Heart left ventricle (tissue), 16 donors: Measurements from ENCODE around the gene CDH23. TPM values are rescaled to one million over a fixed set of nuclear protein-coding genes. Genes with fewer than 3 reads are reported as not detected.

ENCODE experiments used
- ATAC-seq, 4 donors: fragments of 200-7000 bp; cut with Tn5 transposase; one replicate each; pipeline ENCODE4 v1.9.1; 2020 to 2022; ENCODE audit warnings: moderate library complexity in 4 of 4, mild to moderate bottlenecking in 3 of 4, moderate number of reproducible peaks in 1 of 4
- DNase-seq, 5 donors: peaks; one replicate each; pipeline ENCODE4 v3.0.0-alpha.2; 2020
- H3K27ac ChIP-seq, 12 donors: fragments of 200-600 bp; sonication (generic) in 4 of 12; one replicate each; pipeline versions ENCODE4 v1.5.0 to v1.8.0; 2016 to 2022; ENCODE audit warnings: mild to moderate bottlenecking in 2 of 12
- H3K27me3 ChIP-seq, 9 donors: fragments of 200-600 bp; sonication (generic) in 2 of 9; one replicate each; pipeline versions ENCODE4 v1.5.1 to v1.8.0; 2016 to 2022; ENCODE audit warnings: mild to moderate bottlenecking in 3 of 9
- H3K36me3 ChIP-seq, 9 donors: fragments of 200-600 bp; sonication (generic) in 2 of 9; one replicate each; pipeline versions ENCODE4 v1.5.0 to v1.8.0; 2018 to 2022; ENCODE audit warnings: mild to moderate bottlenecking in 2 of 9
- H3K4me1 ChIP-seq, 12 donors: fragments of 200-600 bp; sonication (generic) in 4 of 12; one replicate each; pipeline versions ENCODE4 v1.5.0 to v1.8.0; 2016 to 2022; ENCODE audit warnings: mild to moderate bottlenecking in 3 of 12
- H3K4me3 ChIP-seq, 12 donors: fragments of 200-600 bp; sonication (generic) in 4 of 12; one replicate each; pipeline versions ENCODE4 v1.5.0 to v1.8.0; 2017 to 2022; ENCODE audit warnings: mild to moderate bottlenecking in 9 of 12, moderate library complexity in 4 of 12
- H3K9me3 ChIP-seq, 12 donors: fragments of 200-600 bp; sonication (generic) in 4 of 12; one replicate each; pipeline versions ENCODE4 v1.5.0 to v1.8.0; 2016 to 2022; ENCODE audit warnings: mild to moderate bottlenecking in 1 of 12
- POLR2A ChIP-seq, 2 donors: fragments of 450-650 bp; IDR thresholded peaks; one replicate each; pipeline ENCODE4 v1.6.1; 2017; ENCODE audit warnings: antibody characterized with exemption in 2 of 2, mild to moderate bottlenecking in 2 of 2, moderate library complexity in 2 of 2
- WGBS, 4 donors: extraction: QIAGEN DNeasy Blood & Tissue Kit in 2 of 4; methylation state at CpG; one replicate each; pipeline versions ENCODE4 v1.1.5 to v1.1.7; 2013 to 2018; 5-methylcytosine and 5-hydroxymethylcytosine counted together
- intact Hi-C, 10 donors: fragments of 100-400 bp; cut with DNase I; formaldehyde crosslinking; loops; one replicate each; pipeline versions ENCODE4 v1.11.1 to v1.14.2; 2022
- polyA plus RNA-seq, 2 donors: library from polyadenylated mRNA; stranded (reverse); fragments of 200-250 nt; gene quantifications; one replicate each; pipeline ENCODE4 v1.2.3, GENCODE V29; 2013
- total RNA-seq, 9 donors: library from RNA; depleted of rRNA in 2 of 9; stranded (reverse); fragments of >200 nt in 2 of 9; fragmentation: NEBNext Ultra II Directional in 3 of 9; extraction: Animal tissue kit (Norgen Biotek cat#: 25700) in 3 of 9; gene quantifications; one replicate each; pipeline versions ENCODE4 v1.1.0 to v1.2.4, GENCODE V29; 2016 to 2023
- TF ChIP-seq, protein P1 (sequence below), 12 donors: fragments of 200-600 bp; sonication (generic) in 4 of 12; IDR thresholded peaks; one replicate each; pipeline versions ENCODE4 v1.5.0 to v1.8.0; 2018 to 2022; ENCODE audit warnings: antibody characterized with exemption in 12 of 12, mild to moderate bottlenecking in 5 of 12
- donor health status: ischemic (EF 13 %, LVEDD 7.1; RV severe dilation, severe dysfunction).
- donor health status: healthy with polysubstance abuse.
- donor health status: DM: no; HTN: yes; CAD: no.
- donor health status: DM: no; HTN: no; CAD: no.
- donor health status: ischemic (EF 25% LVEDD 6.9; RV normal size, moderate dysfunction).
- donor health status: ischemic (EF 25% LVEDD 5.7; RV mildly dilated, moderate dysfunction).
- donor health status: healthy.
- donor health status: DM: yes; HTN: yes; CAD: no.
- donor health status: ischemic (EF 35%, LVEDD 5.7; RV mildly dilated, moderate dysfunction).
- donor health status: nonischemic (EF 11% LVEDD 7.7; RV severe dilation, severe dysfunction).
- donor health status: DM: yes; HTN: yes; CAD: no.
- donor health status: PGD.
- donor health status: ischemic (EF 29% LVEDD 5.4; RV normal size, mild dysfunction).
- donor health status: nonischemic (EF 23%, LVEDD 6.1; RV moderate dilation, normal function).

The CDH23 gene
- total and polyA plus RNA-seq, 11 donors: 1.2 to 8.6 (median 3.9) TPM

DNA sequence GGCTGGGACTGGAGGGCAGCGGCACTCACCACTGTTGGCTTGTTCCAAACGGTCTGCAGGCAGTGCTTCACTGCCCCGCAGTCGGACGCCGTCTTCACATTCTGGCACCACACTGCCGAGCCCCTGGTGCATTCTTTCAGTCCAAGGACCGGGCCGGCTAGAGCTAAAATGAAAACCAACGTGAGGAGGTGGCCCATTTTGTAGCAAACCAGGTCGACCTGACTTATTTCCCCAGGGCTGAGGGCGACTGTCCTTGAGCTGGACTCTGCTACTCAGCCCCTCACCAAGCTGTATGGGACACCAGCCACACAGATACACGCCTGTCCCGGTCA, 437.6 kb downstream of the CDH23 start:
- Histone ChIP-seq H3K4me3 (no peak overlapping the region), H3K27me3 (no peaks in the 10 kb centered on the region), H3K36me3 (peaks cover 0 to 60% (median 47%) of the 10 kb centered on the region in 9 donors), H3K9me3 (no peaks in the 10 kb centered on the region), H3K27ac (peak overlapping the region in 2 of 12 donors; percentile 13 to 79), H3K4me1 (peaks cover 20 to 98% (median 66%) of the 10 kb centered on the region in 12 donors)
- peak in 1 of 5 donors; percentile 14 for DNase-seq
- no peak for TF ChIP-seq POLR2A (IDR thresholded peaks at IDR 0.05)
- TF ChIP-seq, protein P1, sequence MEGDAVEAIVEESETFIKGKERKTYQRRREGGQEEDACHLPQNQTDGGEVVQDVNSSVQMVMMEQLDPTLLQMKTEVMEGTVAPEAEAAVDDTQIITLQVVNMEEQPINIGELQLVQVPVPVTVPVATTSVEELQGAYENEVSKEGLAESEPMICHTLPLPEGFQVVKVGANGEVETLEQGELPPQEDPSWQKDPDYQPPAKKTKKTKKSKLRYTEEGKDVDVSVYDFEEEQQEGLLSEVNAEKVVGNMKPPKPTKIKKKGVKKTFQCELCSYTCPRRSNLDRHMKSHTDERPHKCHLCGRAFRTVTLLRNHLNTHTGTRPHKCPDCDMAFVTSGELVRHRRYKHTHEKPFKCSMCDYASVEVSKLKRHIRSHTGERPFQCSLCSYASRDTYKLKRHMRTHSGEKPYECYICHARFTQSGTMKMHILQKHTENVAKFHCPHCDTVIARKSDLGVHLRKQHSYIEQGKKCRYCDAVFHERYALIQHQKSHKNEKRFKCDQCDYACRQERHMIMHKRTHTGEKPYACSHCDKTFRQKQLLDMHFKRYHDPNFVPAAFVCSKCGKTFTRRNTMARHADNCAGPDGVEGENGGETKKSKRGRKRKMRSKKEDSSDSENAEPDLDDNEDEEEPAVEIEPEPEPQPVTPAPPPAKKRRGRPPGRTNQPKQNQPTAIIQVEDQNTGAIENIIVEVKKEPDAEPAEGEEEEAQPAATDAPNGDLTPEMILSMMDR (IDR thresholded peaks at IDR 0.05): no peak
- ATAC-seq: no peak
- intact Hi-C loops: loop anchor here in 6 of 10 donors (10.0 kb wide), 2 partner anchors 50 to 60 kb away; no protein-coding TSS in a partner anchor
- 78 to 92% (median 86%) methylated on average over 14 of the region's 14 CpGs for WGBS, 4 donors

DNA sequence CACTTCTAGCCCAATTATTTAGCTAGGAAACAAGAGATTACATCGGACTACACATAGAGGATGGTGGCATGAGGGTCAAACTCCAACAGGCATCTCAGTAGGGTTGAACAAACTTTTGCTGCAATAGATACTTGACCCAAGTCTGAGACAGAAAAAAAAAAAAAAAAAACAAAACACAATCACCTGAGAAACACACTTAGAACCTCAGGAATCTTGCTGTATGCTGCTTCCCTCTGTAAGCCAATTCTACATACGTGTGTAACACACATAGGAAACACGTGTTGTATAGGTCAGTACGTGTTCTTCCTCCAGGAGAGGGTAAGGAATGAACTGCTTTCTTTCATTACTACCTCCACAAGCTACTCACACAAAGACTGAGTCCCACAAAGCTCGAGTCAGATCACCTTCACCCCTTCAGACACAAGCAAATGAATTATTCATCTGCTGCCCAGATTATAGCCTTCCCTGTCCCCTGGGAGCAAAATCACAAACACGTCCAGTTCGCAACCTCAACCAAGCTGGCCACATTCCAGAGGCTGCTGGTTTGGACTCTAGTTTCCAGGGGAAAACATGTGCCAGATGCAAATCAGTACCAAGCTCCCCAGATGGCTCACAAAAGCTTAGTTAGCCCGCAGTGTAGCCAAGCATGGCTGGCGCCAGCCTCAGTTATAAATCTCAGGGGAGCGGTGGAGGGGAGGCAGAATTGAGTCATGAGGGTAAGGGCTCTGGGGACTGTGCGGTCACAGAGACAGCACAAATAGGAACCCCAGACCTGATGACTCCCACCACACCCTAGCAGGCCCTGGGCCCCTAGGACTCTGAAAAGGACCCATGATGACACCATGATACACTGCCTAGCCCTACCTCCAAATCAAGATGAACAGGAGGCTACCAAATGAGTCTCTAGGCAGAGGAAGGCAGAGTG, 439.2 kb downstream of the CDH23 start:
- peaks cover 0 to 44% (median 31%) of the 10 kb centered on the region in 9 donors for H3K36me3 ChIP-seq
- H3K27me3 ChIP-seq: no peaks in the 10 kb centered on the region
- peak overlapping the region in 2 of 12 donors; percentile 1 to 28 for H3K4me3 ChIP-seq
- H3K4me1 ChIP-seq: peaks cover 30 to 98% (median 82%) of the 10 kb centered on the region in 12 donors
- intact Hi-C loops: loop anchor here (5.0 to 10.0 kb wide), 5 partner anchors 49 to 61 kb away; no protein-coding TSS in a partner anchor
- peak; percentile 20 to 60 (median 52) for ATAC-seq
- TF ChIP-seq, protein P1 (IDR thresholded peaks at IDR 0.05): no peak
- TF ChIP-seq POLR2A (IDR thresholded peaks at IDR 0.05): no peak
- no peaks in the 10 kb centered on the region for H3K9me3 ChIP-seq
- peak; percentile 65 to 85 (median 81) for DNase-seq
- 18 to 37% (median 24%) methylated on average over 11 of the region's 11 CpGs for WGBS, 4 donors
- peak overlapping the region; percentile 61 to 89 (median 78) for H3K27ac ChIP-seq

DNA sequence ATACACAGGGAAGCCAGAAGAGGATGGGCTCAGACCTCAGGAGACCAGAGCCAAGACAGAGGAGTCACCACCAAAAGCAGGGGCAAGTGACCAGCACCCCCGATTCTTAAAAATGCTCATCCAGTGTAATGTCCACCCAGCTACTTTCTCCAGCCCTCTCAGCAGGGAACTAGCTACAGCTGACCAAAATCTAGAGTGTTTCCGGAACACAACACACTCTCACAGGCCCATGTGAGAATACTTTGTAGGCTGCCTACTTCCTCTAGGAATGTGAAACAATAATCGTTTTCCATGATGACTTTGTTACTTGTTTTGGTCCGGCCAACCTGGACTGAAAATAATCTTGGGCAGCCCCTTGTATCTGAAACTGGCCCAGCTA, 439.9 kb downstream of the CDH23 start:
- 16 to 47% (median 23%) methylated on average over 4 of the region's 4 CpGs for WGBS, 4 donors
- intact Hi-C loops: loop anchor here (5.0 to 10.0 kb wide), 5 partner anchors 48 to 61 kb away; no protein-coding TSS in a partner anchor
- H3K9me3 ChIP-seq: no peaks in the 10 kb centered on the region
- peaks cover 0 to 37% (median 24%) of the 10 kb centered on the region in 9 donors for H3K36me3 ChIP-seq
- H3K4me3 ChIP-seq: peak overlapping the region in 2 of 12 donors; percentile 1 to 28
- TF ChIP-seq, protein P1 (IDR thresholded peaks at IDR 0.05): no peak
- no peak for TF ChIP-seq POLR2A (IDR thresholded peaks at IDR 0.05)
- ATAC-seq (peak in 3 of 4 donors; percentile 50 to 75 (median 54)), DNase-seq (peak in 1 of 5 donors; percentile 24)
- peaks cover 32 to 100% (median 89%) of the 10 kb centered on the region in 12 donors for H3K4me1 ChIP-seq
- H3K27me3 ChIP-seq: no peaks in the 10 kb centered on the region
- peak overlapping the region; percentile 61 to 89 (median 78) for H3K27ac ChIP-seq
